Spleen (tissue), 11 donors: ENCODE results near the gene SIPA1L3. TPM values are rescaled to one million over a fixed set of nuclear protein-coding genes. Genes with fewer than 3 reads are reported as not detected.
A peak's percentile ranks its signal among the peaks of the same experiment; 100 is the strongest.

Experiments
- DNase-seq: peaks from one replicate; pipeline ENCODE4 v3.0.0-alpha.2; 2020
- H3K27ac ChIP-seq, 8 donors: fragments of 200-600 bp; sonication (generic) in 7 of 8; 1 replicate in 4 of 8; 2 replicates in 4 of 8; pipeline versions ENCODE4 v1.5.0 to v1.8.0; 2016 to 2021; ENCODE audit warnings: inconsistent platforms in 4 of 8, mild to moderate bottlenecking in 4 of 8, moderate library complexity in 1 of 8
- H3K27me3 ChIP-seq, 7 donors: fragments of 200-600 bp; sonication (generic) in 6 of 7; replicated peaks in 1 of 7; 1 replicate in 4 of 7; 2 replicates in 3 of 7; pipeline versions ENCODE4 v1.5.0 to v1.8.0; 2016 to 2021; ENCODE audit warnings: inconsistent platforms in 3 of 7, mild to moderate bottlenecking in 1 of 7
- H3K36me3 ChIP-seq, 6 donors: fragments of 200-600 bp; sonication (generic) in 5 of 6; 1 replicate in 4 of 6; 2 replicates in 2 of 6; pipeline versions ENCODE4 v1.5.0 to v1.8.0; 2016 to 2021; ENCODE audit warnings: inconsistent platforms in 2 of 6
- H3K4me1 ChIP-seq, 6 donors: fragments of 200-600 bp; sonication (generic) in 5 of 6; 1 replicate in 3 of 6; 2 replicates in 3 of 6; pipeline versions ENCODE4 v1.5.0 to v1.8.0; 2016 to 2021; ENCODE audit warnings: inconsistent platforms in 3 of 6
- H3K4me3 ChIP-seq, 8 donors: fragments of 200-600 bp; sonication (generic) in 7 of 8; 1 replicate in 4 of 8; 2 replicates in 4 of 8; pipeline versions ENCODE4 v1.5.0 to v1.8.0; 2016 to 2021; ENCODE audit warnings: inconsistent platforms in 4 of 8, mild to moderate bottlenecking in 4 of 8, moderate library complexity in 2 of 8
- H3K9me3 ChIP-seq, 8 donors: fragments of 200-600 bp; sonication (generic) in 7 of 8; 1 replicate in 4 of 8; 2 replicates in 4 of 8; pipeline versions ENCODE4 v1.5.0 to v1.8.0; 2016 to 2021; ENCODE audit warnings: inconsistent platforms in 4 of 8
- CTCF ChIP-seq, 11 experiments: fragments of 200-600 bp in 7 of 11; fragments of 450-650 bp in 4 of 11; sonication (generic) in 4 of 11; IDR thresholded peaks in 8 of 11; conservative IDR thresholded peaks in 3 of 11; 1 replicate in 7 of 11; 2 replicates in 4 of 11; pipeline versions ENCODE4 v1.4.0 to v1.8.0; 2016 to 2021; ENCODE audit warnings: antibody characterized with exemption in 11 of 11, inconsistent platforms in 4 of 11, mild to moderate bottlenecking in 1 of 11
- POLR2A ChIP-seq, 3 donors: fragments of 450-650 bp; IDR thresholded peaks; one replicate each; pipeline ENCODE4 v1.5.1; 2017; ENCODE audit warnings: antibody characterized with exemption in 3 of 3, mild to moderate bottlenecking in 1 of 3
- POLR2AphosphoS5 ChIP-seq, 3 donors: sonication (generic); formaldehyde crosslinking; IDR thresholded peaks; one replicate each; pipeline ENCODE4 v1.5.1; 2017; ENCODE audit warnings: antibody characterized with exemption in 3 of 3
- WGBS, 5 donors: extraction: QIAGEN DNeasy Blood & Tissue Kit in 3 of 5; methylation state at CpG; one replicate each; pipeline versions ENCODE4 v1.1.5 to v1.1.7; 2013 to 2018; 5-methylcytosine and 5-hydroxymethylcytosine counted together
- intact Hi-C: fragments of 100-400 bp; cut with DNase I; formaldehyde crosslinking; loops from one replicate; pipeline ENCODE4 v1.15.0; 2023; ENCODE audit warnings: low total_unique reads
- polyA plus RNA-seq, 3 donors: library from polyadenylated mRNA; stranded (reverse); fragments of 200-250 nt; gene quantifications; one replicate each; pipeline ENCODE4 v1.2.1, GENCODE V29; 2013
- total RNA-seq, 7 donors: library from RNA; depleted of rRNA in 3 of 7; stranded (reverse); fragments of >200 nt in 3 of 7; fragmentation: NEBNext Ultra II Directional in 4 of 7; extraction: Animal tissue kit (Norgen Biotek cat#: 25700) in 4 of 7; gene quantifications; one replicate each; pipeline versions ENCODE4 v1.1.0 to v1.2.1, GENCODE V29; 2016 to 2021
- donor health status: healthy with polysubstance abuse.
- donor health status: DM: no; HTN: no; CAD: no; lungs with moderate emphysema.
- donor health status: DM: no; HTN: no; CAD: no.
- donor health status: Bipolar disorder and iron deficiency.
- donor health status: healthy.
- donor health status: DM: no; HTN: no; CAD: no.
- donor health status: DM: yes; HTN: yes; CAD: no.

SIPA1L3 gene
- total and polyA plus RNA-seq, 10 donors = 5.4 to 62.6 (median 40.3) TPM

GRCh38 chr19:38047641-38048040 is 140.6 kb downstream of the SIPA1L3 start:
- Histone ChIP-seq H3K27ac (peak overlapping the region; percentile 59 to 92 (median 88)), H3K36me3 (peaks cover 0 to 6% (median 0%) of the 10 kb centered on the region in 6 donors)

GRCh38 chr19:38049105-38049649 is 142.2 kb downstream of the SIPA1L3 start:
- Histone ChIP-seq H3K4me1 (peaks cover 12 to 65% (median 46%) of the 10 kb centered on the region in 6 donors), H3K9me3 (no peaks in the 10 kb centered on the region), H3K27ac (peak overlapping the region; percentile 59 to 92 (median 88)), H3K27me3 (no peaks in the 10 kb centered on the region), H3K36me3 (peaks cover 0 to 6% (median 0%) of the 10 kb centered on the region in 6 donors), H3K4me3 (peak overlapping the region in 4 of 8 donors; percentile 12 to 59 (median 20))
- TF ChIP-seq POLR2AphosphoS5 (IDR thresholded peaks at IDR 0.05) (peak in 1 of 3 donors; percentile 41), POLR2A (IDR thresholded peaks at IDR 0.05) (no peak)
- intact Hi-C loops = no loop called here
- WGBS, 5 donors = 33 to 60% (median 36%) methylated on average over 10 of the region's 10 CpGs
- peak; percentile 86 for DNase-seq

More at GRCh38 chr19:38047641-38048040, 140.6 kb downstream of the SIPA1L3 start:
- DNase-seq = no peak
- TF ChIP-seq CTCF (IDR thresholded peaks at IDR 0.05 in 8 of 11, conservative IDR thresholded peaks at IDR 0.05 in 3 of 11) = no peak
- TF ChIP-seq POLR2A (IDR thresholded peaks at IDR 0.05) = no peak
- no peak for TF ChIP-seq POLR2AphosphoS5 (IDR thresholded peaks at IDR 0.05)
- Histone ChIP-seq H3K4me3 (peak overlapping the region in 1 of 8 donors; percentile 59), H3K4me1 (peaks cover 12 to 71% (median 46%) of the 10 kb centered on the region in 6 donors), H3K27me3 (no peaks in the 10 kb centered on the region), H3K9me3 (no peaks in the 10 kb centered on the region)
- 64 to 72% (median 71%) methylated on average over 14 to 15 of the region's 15 CpGs for WGBS, 5 donors
- intact Hi-C loops = no loop called here

DNA sequence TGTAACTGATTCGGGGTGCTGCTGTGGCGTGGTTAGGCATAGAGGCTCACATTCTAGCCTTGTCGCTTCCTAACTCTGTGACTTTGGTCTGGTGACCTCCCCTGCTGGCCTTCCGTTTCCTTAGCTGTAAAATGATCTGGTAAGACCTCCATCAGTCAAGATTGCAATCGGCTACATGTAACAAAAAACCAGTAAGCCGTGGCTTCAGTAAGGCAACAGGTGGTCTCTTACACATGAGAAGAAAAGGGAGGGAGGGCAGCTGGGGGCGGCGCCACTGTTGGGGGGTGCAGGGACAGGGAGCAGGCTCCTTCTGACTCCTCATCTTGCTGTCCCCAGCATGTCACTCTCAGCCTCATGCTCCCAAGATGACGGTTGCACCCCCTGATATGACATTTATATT is 148.0 kb downstream of the SIPA1L3 start:
- peaks cover 0 to 54% (median 17%) of the 10 kb centered on the region in 6 donors for H3K4me1 ChIP-seq
- peaks cover 0 to 10% (median 0%) of the 10 kb centered on the region in 6 donors for H3K36me3 ChIP-seq
- no peaks in the 10 kb centered on the region for H3K27me3 ChIP-seq
- H3K9me3 ChIP-seq = no peaks in the 10 kb centered on the region
- H3K27ac ChIP-seq = peak overlapping the region in 2 of 8 donors; percentile 2 to 11
- intact Hi-C loops = no loop called here
- H3K4me3 ChIP-seq = no peak overlapping the region
- no peak for DNase-seq
- TF ChIP-seq POLR2A (IDR thresholded peaks at IDR 0.05) (no peak), POLR2AphosphoS5 (IDR thresholded peaks at IDR 0.05) (no peak), CTCF (IDR thresholded peaks at IDR 0.05 in 8 of 11, conservative IDR thresholded peaks at IDR 0.05 in 3 of 11) (no peak)
- 52 to 70% (median 62%) methylated on average over 8 to 9 of the region's 9 CpGs for WGBS, 5 donors

DNA sequence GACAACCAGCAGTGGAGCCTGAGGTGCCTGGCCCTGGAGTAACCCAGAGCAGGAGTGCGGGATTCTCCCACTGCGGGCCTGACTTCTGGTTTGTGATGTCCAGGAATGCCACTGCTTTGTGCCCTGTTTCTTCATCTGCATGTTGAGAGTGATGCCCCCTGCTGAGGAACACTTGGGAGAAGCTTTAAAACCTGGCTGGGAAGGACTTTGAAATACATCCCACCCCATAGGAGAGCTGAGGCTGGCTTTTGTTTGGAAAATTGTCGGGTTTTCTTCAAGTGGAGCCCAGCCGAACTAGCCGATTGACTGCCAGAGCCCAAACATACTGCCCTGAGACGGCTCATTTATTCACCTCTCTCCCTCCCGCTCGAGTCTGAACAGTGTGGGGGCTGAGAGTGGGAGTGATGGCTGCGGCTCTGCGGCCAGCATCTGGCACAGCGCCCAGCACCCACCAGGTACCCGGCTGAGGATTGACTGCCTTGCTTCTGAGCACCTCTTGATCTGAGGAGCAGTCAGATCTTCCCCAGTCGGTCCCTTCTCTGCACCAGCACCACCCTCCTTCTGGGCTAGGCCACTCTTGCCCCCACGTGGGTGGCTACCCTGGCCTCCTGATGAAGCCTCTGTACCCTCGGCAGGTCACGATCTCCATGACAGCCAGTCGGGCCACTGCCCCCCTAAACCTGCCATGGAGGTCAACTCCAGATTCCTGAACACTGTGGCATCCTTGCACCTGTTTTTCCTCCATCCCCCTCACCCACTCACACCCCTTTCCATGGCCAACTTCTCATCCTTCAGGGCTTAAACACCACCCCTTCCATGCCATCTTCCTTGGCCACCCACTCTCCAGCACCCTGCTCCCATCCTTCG is 148.9 kb downstream of the SIPA1L3 start:
- H3K4me3 ChIP-seq = no peak overlapping the region
- no peaks in the 10 kb centered on the region for H3K27me3 ChIP-seq
- H3K4me1 ChIP-seq = peaks cover 0 to 57% (median 22%) of the 10 kb centered on the region in 6 donors
- 81 to 88% (median 84%) methylated on average over 15 to 18 of the region's 18 CpGs for WGBS, 5 donors
- DNase-seq = no peak
- TF ChIP-seq POLR2AphosphoS5 (IDR thresholded peaks at IDR 0.05) = no peak
- no peak for TF ChIP-seq POLR2A (IDR thresholded peaks at IDR 0.05)
- no peak for TF ChIP-seq CTCF (IDR thresholded peaks at IDR 0.05 in 8 of 11, conservative IDR thresholded peaks at IDR 0.05 in 3 of 11)
- no peaks in the 10 kb centered on the region for H3K9me3 ChIP-seq
- peak overlapping the region in 1 of 8 donors; percentile 2 for H3K27ac ChIP-seq
- intact Hi-C loops = no loop called here
- H3K36me3 ChIP-seq = peaks cover 0 to 10% (median 0%) of the 10 kb centered on the region in 6 donors
